ENCODE data around the gene SMIM20.

The SMIM20 gene

DNA sequence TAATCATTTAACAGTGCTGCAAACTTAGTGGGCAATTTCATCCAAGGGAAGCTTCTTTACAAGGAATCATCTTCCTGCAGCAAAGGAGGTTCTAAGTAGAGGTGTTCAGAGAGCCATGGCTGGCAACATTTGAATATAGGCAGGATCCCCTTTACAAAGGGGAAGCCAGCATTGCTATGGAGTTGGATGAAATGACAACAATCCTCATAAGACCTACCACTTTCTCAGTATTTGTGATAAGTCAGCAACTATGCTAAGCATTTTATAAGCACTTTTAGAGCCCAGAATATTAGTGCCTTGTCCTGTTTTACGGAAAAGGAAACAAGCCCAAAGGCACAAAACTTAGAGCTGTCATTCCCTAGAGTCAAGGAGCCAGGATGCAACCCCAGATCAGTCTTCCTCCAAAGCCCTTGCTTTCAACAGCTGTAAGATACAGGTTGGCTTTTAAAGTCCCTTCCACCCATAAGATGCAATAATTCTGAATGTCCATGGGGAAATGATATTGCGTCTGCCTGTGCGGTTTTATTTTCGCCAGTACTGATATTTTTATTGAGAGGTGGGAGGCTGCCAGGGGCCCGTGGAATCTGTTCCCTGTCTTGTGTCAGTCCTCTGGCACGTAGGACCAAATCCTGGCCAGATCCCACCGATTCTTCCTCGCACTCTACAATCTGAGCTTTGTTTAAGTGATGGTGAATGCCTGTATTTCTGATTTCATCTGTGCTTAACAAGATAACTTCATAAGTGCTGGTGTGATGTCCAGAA, 59.1 kb downstream of the SMIM20 start:
- H3K4me3 ChIP-seq (ENCODE audit: low read depth, low read length), result no peak overlapping the region
- no peak for DNase-seq (ENCODE audit: low read depth, low spot score)
- ChIA-PET POLR2A (no interaction called here), CTCF (interaction anchor here (0.8 to 9.7 kb wide), 4 partner anchors 9 to 48 kb away, joined by 3 to 70 read pairs (median 4); no protein-coding TSS in a partner anchor)
- TF ChIP-seq, protein P1, sequence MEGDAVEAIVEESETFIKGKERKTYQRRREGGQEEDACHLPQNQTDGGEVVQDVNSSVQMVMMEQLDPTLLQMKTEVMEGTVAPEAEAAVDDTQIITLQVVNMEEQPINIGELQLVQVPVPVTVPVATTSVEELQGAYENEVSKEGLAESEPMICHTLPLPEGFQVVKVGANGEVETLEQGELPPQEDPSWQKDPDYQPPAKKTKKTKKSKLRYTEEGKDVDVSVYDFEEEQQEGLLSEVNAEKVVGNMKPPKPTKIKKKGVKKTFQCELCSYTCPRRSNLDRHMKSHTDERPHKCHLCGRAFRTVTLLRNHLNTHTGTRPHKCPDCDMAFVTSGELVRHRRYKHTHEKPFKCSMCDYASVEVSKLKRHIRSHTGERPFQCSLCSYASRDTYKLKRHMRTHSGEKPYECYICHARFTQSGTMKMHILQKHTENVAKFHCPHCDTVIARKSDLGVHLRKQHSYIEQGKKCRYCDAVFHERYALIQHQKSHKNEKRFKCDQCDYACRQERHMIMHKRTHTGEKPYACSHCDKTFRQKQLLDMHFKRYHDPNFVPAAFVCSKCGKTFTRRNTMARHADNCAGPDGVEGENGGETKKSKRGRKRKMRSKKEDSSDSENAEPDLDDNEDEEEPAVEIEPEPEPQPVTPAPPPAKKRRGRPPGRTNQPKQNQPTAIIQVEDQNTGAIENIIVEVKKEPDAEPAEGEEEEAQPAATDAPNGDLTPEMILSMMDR (IDR thresholded peaks at IDR 0.05; ENCODE audit: insufficient read depth, low read length, missing control alignments), result no peak

DNA sequence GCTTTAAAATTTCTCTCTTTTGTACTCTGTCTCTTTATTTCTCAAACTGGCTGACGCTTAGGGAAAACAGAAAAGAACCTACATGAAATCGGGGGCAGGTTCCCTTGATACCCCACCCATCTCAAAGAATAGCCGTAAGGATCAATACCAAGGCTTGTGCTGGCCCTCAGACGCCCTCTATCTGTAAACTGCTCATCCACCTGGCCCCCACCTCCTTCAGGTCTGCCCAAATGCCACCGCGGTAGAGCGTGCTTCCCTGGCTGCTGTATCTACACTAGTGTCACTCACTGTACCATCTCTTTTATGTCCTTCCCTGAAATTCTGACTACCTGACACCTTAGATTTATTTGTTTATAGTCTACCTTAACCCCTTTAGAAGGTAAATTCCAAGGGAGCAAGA, 62.8 kb downstream of the SMIM20 start:
- TF ChIP-seq, protein P1 (IDR thresholded peaks at IDR 0.05; ENCODE audit: insufficient read depth, low read length, missing control alignments), result no peak
- ChIA-PET POLR2A (no interaction called here), CTCF (interaction anchor here (0.9 to 4.2 kb wide), 2 partner anchors 11 to 537 kb away, joined by 3 to 49 read pairs; no protein-coding TSS in a partner anchor)
- no peak for DNase-seq (ENCODE audit: low read depth, low spot score)
- H3K4me3 ChIP-seq (ENCODE audit: low read depth, low read length), result no peak overlapping the region

DNA sequence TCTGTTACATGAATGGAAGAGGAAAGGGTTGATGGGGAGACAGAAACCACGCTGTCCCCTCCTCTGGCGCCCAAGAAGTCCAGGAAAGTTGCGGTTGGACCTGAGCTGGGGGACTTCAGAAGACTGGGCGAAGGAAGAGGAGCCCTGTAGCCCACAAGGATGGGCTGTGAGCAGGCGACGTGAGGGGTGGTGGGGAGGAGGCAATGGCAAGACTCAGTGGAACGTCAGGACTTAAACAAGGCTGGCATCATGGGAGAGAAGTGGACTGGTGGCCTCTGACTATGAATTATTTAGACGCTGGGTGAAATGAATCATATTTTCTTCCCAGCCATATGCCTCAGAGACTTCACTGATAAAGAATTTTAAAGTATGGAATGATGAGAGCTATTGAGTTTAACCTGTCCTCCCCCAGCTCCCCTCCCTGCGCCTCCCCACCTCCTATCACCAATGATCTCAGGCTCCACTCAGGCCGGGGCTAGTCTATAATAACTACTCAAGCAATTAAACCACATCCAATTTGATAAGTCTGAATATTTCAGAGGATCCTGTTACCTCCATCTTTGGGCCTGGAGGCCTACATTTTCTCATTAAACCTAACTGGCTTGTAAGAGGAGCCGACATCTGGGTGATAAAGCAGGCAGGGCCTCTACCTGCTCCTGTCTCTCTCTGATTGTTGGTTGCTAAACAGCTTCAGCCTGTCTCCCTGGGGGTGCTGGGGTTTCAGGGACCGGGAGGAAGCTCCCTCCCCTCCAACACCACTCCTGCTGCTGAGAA, 63.6 kb downstream of the SMIM20 start:
- TF ChIP-seq, protein P1 (IDR thresholded peaks at IDR 0.05; ENCODE audit: insufficient read depth, low read length, missing control alignments), result no peak
- CTCF ChIA-PET, result interaction anchor here (0.9 to 4.2 kb wide), 2 partner anchors 10 to 538 kb away, joined by 3 to 49 read pairs; no protein-coding TSS in a partner anchor
- DNase-seq (ENCODE audit: low read depth, low spot score), result no peak
- H3K4me3 ChIP-seq (ENCODE audit: low read depth, low read length), result no peak overlapping the region
- POLR2A ChIA-PET, result no interaction called here

DNA sequence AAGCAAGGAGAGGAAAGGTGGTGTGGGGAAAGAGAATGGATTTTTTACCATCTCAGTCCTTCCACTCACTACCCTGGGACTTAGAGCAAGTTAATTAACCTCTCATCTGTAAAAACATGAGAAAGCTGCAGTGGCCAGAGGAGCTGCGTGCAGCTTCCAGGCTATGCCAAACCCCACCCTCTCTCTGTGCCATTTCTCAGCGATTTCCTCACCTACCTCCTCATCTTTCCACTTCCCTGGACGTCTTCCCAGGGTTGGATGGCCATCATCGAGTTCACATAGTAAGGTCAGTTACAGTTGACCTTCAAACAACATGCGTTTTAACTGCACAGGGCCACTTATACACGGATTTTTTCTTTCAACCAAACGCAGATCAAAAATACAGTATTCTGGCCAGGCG, 64.3 kb downstream of the SMIM20 start:
- ChIA-PET CTCF (interaction anchor here (4.2 kb wide), 1 partner anchor 9 kb away, joined by 49 read pairs; no protein-coding TSS in a partner anchor), POLR2A (no interaction called here)
- H3K4me3 ChIP-seq (ENCODE audit: low read depth, low read length), result no peak overlapping the region
- no peak for DNase-seq (ENCODE audit: low read depth, low spot score)
- TF ChIP-seq, protein P1 (IDR thresholded peaks at IDR 0.05; ENCODE audit: insufficient read depth, low read length, missing control alignments), result no peak

Data from AG04449 (cell line).